ENCODE data around the gene TMEM63B. TPM values are rescaled to one million over a fixed set of nuclear protein-coding genes. Genes with fewer than 3 reads are reported as not detected.

TMEM63B gene
- polyA plus RNA-seq, 1 donor: 34.4 TPM

DNA sequence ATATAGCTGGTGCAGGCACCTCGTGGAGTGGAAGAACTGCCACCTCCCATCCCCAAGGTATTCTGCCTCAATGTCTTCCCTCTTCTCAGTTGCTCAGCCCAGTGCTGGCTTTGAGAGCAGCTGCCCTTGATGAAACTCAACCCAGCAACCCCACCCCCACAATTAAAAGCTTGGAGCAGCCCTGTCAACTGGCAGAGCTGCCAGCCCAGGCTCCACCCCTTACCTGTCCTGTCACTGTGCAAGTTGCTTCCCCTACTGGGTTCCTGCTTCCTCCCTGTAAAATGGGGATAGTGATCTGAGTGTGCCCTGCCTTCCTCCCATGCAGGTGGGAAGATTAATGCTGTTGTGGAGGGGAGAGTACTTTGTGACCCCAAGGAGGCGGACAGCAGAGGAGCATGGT, 4.5 kb downstream of the TMEM63B start:
- no CpG with 5 or more reads among the region's 2 CpGs for WGBS (ENCODE audit: insufficient coverage, low lambda C conversion rate)
- Histone ChIP-seq H3K9me3 (ENCODE audit: control insufficient read depth, low read depth, low read length) (peaks cover 2% of the 10 kb centered on the region), H3K4me1 (ENCODE audit: control insufficient read depth, insufficient read depth, low read length) (peaks cover 34% of the 10 kb centered on the region), H3K27me3 (ENCODE audit: control insufficient read depth, insufficient read depth, low read length) (no peaks in the 10 kb centered on the region), H3K27ac (ENCODE audit: low read length) (peak overlapping the region; percentile 7), H3K36me3 (ENCODE audit: control insufficient read depth, insufficient read depth, low read length) (peaks cover 23% of the 10 kb centered on the region), H3K4me3 (ENCODE audit: low read length) (no peak overlapping the region)
- no peak for DNase-seq

DNA sequence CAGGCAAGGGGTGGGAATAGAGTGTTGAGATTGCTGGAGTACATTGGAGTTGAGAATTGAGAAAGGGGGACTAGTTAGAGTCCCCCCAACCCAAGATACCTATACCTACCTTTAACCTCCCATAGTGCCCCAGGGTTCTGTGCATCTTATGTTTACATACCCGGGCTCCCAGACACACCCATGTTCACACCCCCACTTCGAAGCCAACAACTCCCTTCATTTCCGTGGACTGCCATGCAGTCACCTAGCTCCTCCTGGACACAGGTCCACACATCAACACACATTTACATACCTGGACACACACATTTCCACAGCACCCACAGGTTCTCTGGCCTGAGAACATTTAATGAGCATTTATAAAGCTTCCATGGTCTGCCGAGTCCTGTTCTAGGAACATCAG, 5.1 kb downstream of the TMEM63B start:
- H3K27ac ChIP-seq (ENCODE audit: low read length): peak overlapping the region; percentile 41
- H3K27me3 ChIP-seq (ENCODE audit: control insufficient read depth, insufficient read depth, low read length): no peaks in the 10 kb centered on the region
- WGBS (ENCODE audit: insufficient coverage, low lambda C conversion rate): no CpG with 5 or more reads among the region's 4 CpGs
- DNase-seq: peak in 1 of 2 donors; percentile 58
- H3K36me3 ChIP-seq (ENCODE audit: control insufficient read depth, insufficient read depth, low read length): peaks cover 29% of the 10 kb centered on the region
- H3K4me1 ChIP-seq (ENCODE audit: control insufficient read depth, insufficient read depth, low read length): peaks cover 34% of the 10 kb centered on the region
- peaks cover 2% of the 10 kb centered on the region for H3K9me3 ChIP-seq (ENCODE audit: control insufficient read depth, low read depth, low read length)
- no peak overlapping the region for H3K4me3 ChIP-seq (ENCODE audit: low read length)

DNA sequence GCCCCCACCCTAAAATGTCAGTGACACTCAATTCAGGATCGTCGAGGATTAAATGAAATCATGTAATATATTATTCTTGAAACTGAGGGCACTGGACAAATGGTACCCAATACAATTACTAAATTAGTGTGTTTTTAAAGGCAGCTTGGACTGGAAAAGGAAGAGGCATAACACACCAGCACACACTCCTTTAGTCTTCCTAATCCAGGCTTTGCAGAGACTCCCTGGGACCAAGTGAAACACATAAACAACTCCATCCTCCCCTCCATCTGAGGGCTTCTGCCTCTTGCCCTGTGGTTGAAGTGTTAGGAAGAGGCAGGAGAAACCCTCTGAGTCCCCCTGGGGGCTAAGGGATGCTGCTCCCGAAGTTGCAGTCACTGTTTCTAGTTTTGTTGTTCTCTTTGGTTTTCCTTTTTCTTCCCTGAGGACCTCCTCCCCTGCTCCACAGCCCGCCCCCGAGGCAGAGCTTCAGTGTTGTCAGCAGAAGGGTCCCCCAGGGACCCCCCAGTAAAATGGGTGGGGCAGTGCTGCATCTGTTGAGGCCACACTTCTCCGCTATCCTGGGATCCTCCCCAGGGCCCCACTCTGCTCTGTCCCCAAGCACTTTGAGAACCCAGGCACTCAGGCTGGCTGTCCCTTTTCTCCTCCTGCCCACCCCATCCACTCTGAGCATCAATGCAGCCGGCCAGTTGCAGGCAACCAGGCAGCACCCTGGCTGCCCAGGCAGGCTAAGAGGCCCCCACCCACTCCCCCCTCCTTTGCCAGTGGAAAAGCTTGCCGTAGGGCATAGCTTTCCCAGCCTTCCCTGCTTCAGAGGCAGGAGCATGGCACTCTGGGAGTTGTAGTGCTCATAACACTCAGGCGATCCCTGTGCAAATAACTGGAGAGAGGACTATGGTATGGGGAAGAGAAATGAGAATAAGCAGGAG, 5.9 kb downstream of the TMEM63B start:
- Histone ChIP-seq H3K36me3 (ENCODE audit: control insufficient read depth, insufficient read depth, low read length) (peaks cover 32% of the 10 kb centered on the region), H3K9me3 (ENCODE audit: control insufficient read depth, low read depth, low read length) (peaks cover 2% of the 10 kb centered on the region), H3K4me1 (ENCODE audit: control insufficient read depth, insufficient read depth, low read length) (peaks cover 33% of the 10 kb centered on the region), H3K27ac (ENCODE audit: low read length) (peak overlapping the region; percentile 41), H3K27me3 (ENCODE audit: control insufficient read depth, insufficient read depth, low read length) (no peaks in the 10 kb centered on the region), H3K4me3 (ENCODE audit: low read length) (no peak overlapping the region)
- WGBS (ENCODE audit: insufficient coverage, low lambda C conversion rate): no CpG with 5 or more reads among the region's 9 CpGs
- DNase-seq: peak; percentile 82 to 87

- Histone ChIP-seq H3K27ac (ENCODE audit: low read length) (peak overlapping the region; percentile 43), H3K4me3 (ENCODE audit: low read length) (no peak overlapping the region), H3K9me3 (ENCODE audit: control insufficient read depth, low read depth, low read length) (no peaks in the 10 kb centered on the region), H3K36me3 (ENCODE audit: control insufficient read depth, insufficient read depth, low read length) (peaks cover 37% of the 10 kb centered on the region), H3K4me1 (ENCODE audit: control insufficient read depth, insufficient read depth, low read length) (peaks cover 28% of the 10 kb centered on the region), H3K27me3 (ENCODE audit: control insufficient read depth, insufficient read depth, low read length) (no peaks in the 10 kb centered on the region)
- WGBS (ENCODE audit: insufficient coverage, low lambda C conversion rate): no CpG with 5 or more reads among the region's 12 CpGs
- DNase-seq: no peak
Observed at GRCh38 chr6:44133981-44134711, 6.8 kb downstream of the TMEM63B start.

GRCh38 chr6:44135173-44135758, 7.9 kb downstream of the TMEM63B start:
- Histone ChIP-seq H3K27me3 (ENCODE audit: control insufficient read depth, insufficient read depth, low read length) (no peaks in the 10 kb centered on the region), H3K4me1 (ENCODE audit: control insufficient read depth, insufficient read depth, low read length) (peaks cover 28% of the 10 kb centered on the region), H3K9me3 (ENCODE audit: control insufficient read depth, low read depth, low read length) (no peaks in the 10 kb centered on the region), H3K27ac (ENCODE audit: low read length) (no peak overlapping the region), H3K36me3 (ENCODE audit: control insufficient read depth, insufficient read depth, low read length) (peaks cover 48% of the 10 kb centered on the region), H3K4me3 (ENCODE audit: low read length) (no peak overlapping the region)
- WGBS (ENCODE audit: insufficient coverage, low lambda C conversion rate): 93% methylated on average over 3 of the region's 10 CpGs
- no peak for DNase-seq

DNA sequence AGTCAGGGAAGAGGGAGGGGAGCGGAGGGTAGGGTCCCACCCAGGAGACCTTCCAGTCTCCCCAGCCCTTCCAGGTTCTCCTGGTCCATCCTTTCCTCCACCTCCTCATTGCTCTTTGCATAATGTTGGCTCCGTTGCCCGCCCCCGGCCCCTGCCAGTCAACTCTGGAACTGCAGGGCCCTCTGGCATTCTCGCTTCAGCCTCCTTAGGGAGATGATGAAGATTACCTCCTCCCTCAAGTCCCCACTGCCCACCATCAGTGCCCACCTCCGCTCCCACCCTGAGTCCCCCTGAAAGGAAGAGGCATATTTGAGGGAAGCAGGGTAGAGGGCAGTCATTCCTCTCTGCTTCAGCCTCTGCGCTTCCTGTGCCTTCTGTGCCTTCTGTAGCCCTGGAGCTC, 8.5 kb downstream of the TMEM63B start:
- Histone ChIP-seq H3K27ac (ENCODE audit: low read length) (no peak overlapping the region), H3K4me3 (ENCODE audit: low read length) (no peak overlapping the region), H3K36me3 (ENCODE audit: control insufficient read depth, insufficient read depth, low read length) (peaks cover 54% of the 10 kb centered on the region), H3K27me3 (ENCODE audit: control insufficient read depth, insufficient read depth, low read length) (no peaks in the 10 kb centered on the region), H3K9me3 (ENCODE audit: control insufficient read depth, low read depth, low read length) (no peaks in the 10 kb centered on the region), H3K4me1 (ENCODE audit: control insufficient read depth, insufficient read depth, low read length) (peaks cover 28% of the 10 kb centered on the region)
- DNase-seq: no peak
- WGBS (ENCODE audit: insufficient coverage, low lambda C conversion rate): no CpG with 5 or more reads among the region's 7 CpGs

GRCh38 chr6:44138717-44139350, 11.5 kb downstream of the TMEM63B start:
- Histone ChIP-seq H3K4me3 (ENCODE audit: low read length) (no peak overlapping the region), H3K9me3 (ENCODE audit: control insufficient read depth, low read depth, low read length) (no peaks in the 10 kb centered on the region), H3K27me3 (ENCODE audit: control insufficient read depth, insufficient read depth, low read length) (no peaks in the 10 kb centered on the region), H3K36me3 (ENCODE audit: control insufficient read depth, insufficient read depth, low read length) (peaks cover 71% of the 10 kb centered on the region), H3K27ac (ENCODE audit: low read length) (no peak overlapping the region), H3K4me1 (ENCODE audit: control insufficient read depth, insufficient read depth, low read length) (peaks cover 6% of the 10 kb centered on the region)
- no peak for DNase-seq
- WGBS (ENCODE audit: insufficient coverage, low lambda C conversion rate): 72% methylated on average over 2 of the region's 6 CpGs

- Histone ChIP-seq H3K4me3 (ENCODE audit: low read length) (no peak overlapping the region), H3K27ac (ENCODE audit: low read length) (no peak overlapping the region), H3K9me3 (ENCODE audit: control insufficient read depth, low read depth, low read length) (no peaks in the 10 kb centered on the region), H3K4me1 (ENCODE audit: control insufficient read depth, insufficient read depth, low read length) (peaks cover 1% of the 10 kb centered on the region), H3K27me3 (ENCODE audit: control insufficient read depth, insufficient read depth, low read length) (no peaks in the 10 kb centered on the region), H3K36me3 (ENCODE audit: control insufficient read depth, insufficient read depth, low read length) (peaks cover 74% of the 10 kb centered on the region)
- no peak for DNase-seq
- no CpG with 5 or more reads among the region's 10 CpGs for WGBS (ENCODE audit: insufficient coverage, low lambda C conversion rate)
Observed at GRCh38 chr6:44139351-44139743, 12.0 kb downstream of the TMEM63B start.

GRCh38 chr6:44142835-44143234, 15.5 kb downstream of the TMEM63B start:
- Histone ChIP-seq H3K27ac (ENCODE audit: low read length) (no peak overlapping the region), H3K9me3 (ENCODE audit: control insufficient read depth, low read depth, low read length) (no peaks in the 10 kb centered on the region), H3K4me1 (ENCODE audit: control insufficient read depth, insufficient read depth, low read length) (no peaks in the 10 kb centered on the region), H3K27me3 (ENCODE audit: control insufficient read depth, insufficient read depth, low read length) (no peaks in the 10 kb centered on the region), H3K4me3 (ENCODE audit: low read length) (no peak overlapping the region), H3K36me3 (ENCODE audit: control insufficient read depth, insufficient read depth, low read length) (peaks cover 69% of the 10 kb centered on the region)
- DNase-seq: no peak
- no CpG with 5 or more reads among the region's 1 CpG for WGBS (ENCODE audit: insufficient coverage, low lambda C conversion rate)

- no peak for DNase-seq
- Histone ChIP-seq H3K27me3 (ENCODE audit: control insufficient read depth, insufficient read depth, low read length) (no peaks in the 10 kb centered on the region), H3K27ac (ENCODE audit: low read length) (no peak overlapping the region), H3K4me1 (ENCODE audit: control insufficient read depth, insufficient read depth, low read length) (no peaks in the 10 kb centered on the region), H3K36me3 (ENCODE audit: control insufficient read depth, insufficient read depth, low read length) (peaks cover 75% of the 10 kb centered on the region), H3K4me3 (ENCODE audit: low read length) (no peak overlapping the region), H3K9me3 (ENCODE audit: control insufficient read depth, low read depth, low read length) (no peaks in the 10 kb centered on the region)
- no CpG with 5 or more reads among the region's 1 CpG for WGBS (ENCODE audit: insufficient coverage, low lambda C conversion rate)
Observed at GRCh38 chr6:44143731-44144130, 16.4 kb downstream of the TMEM63B start.

Measured in large intestine (tissue), 3 donors.